KMS-11 (cell line): ENCODE measurements around the gene ASIC3.

ENCODE experiments used
- H2AFZ ChIP-seq: fragments of 200-600 bp; sonication (generic); 2 replicates; pipeline ENCODE4 v1.6.1; 2016; ENCODE audit warnings: antibody characterized with exemption, mixed run types, low read depth
- H3K27ac ChIP-seq: fragments of 200-600 bp; sonication (generic); 2 replicates; pipeline ENCODE4 v1.6.1; 2016; ENCODE audit warnings: mild to moderate bottlenecking, mixed run types
- H3K27me3 ChIP-seq: fragments of 200-600 bp; sonication (generic); 2 replicates; pipeline ENCODE4 v1.6.1; 2017; ENCODE audit warnings: mild to moderate bottlenecking, low read depth, mixed run types, moderate library complexity; ENCODE audit not compliant: insufficient read depth
- H3K36me3 ChIP-seq: fragments of 200-600 bp; sonication (generic); 2 replicates; pipeline ENCODE4 v1.6.1; 2017; ENCODE audit warnings: mild to moderate bottlenecking, mixed run types; ENCODE audit not compliant: insufficient read depth
- H3K4me1 ChIP-seq: fragments of 200-600 bp; sonication (generic); 2 replicates; pipeline ENCODE4 v1.6.1; 2016; ENCODE audit warnings: mild to moderate bottlenecking, low read depth, mixed run types; ENCODE audit not compliant: poor library complexity, severe bottlenecking
- H3K4me2 ChIP-seq: fragments of 200-600 bp; sonication (generic); 2 replicates; pipeline ENCODE4 v1.7.0; 2016; ENCODE audit warnings: mild to moderate bottlenecking, mixed run types
- H3K4me3 ChIP-seq: fragments of 200-600 bp; sonication (generic); IDR thresholded peaks from 2 replicates; pipeline ENCODE4 v1.6.1; 2017; ENCODE audit warnings: low read depth, low read length, mixed read lengths; ENCODE audit not compliant: insufficient read depth
- H3K79me2 ChIP-seq: fragments of 200-600 bp; sonication (generic); 2 replicates; pipeline ENCODE4 v1.6.1; 2016; ENCODE audit warnings: low read depth, mixed run types; ENCODE audit not compliant: insufficient read depth
- H3K9ac ChIP-seq: fragments of 200-600 bp; sonication (generic); 2 replicates; pipeline ENCODE4 v1.6.1; 2016; ENCODE audit warnings: mild to moderate bottlenecking, mixed run types
- H4K20me1 ChIP-seq: fragments of 200-600 bp; sonication (generic); 2 replicates; pipeline ENCODE4 v1.6.1; 2016; ENCODE audit warnings: mild to moderate bottlenecking, mixed run types; ENCODE audit not compliant: insufficient read depth
- TF ChIP-seq, protein P1 (sequence below): fragments of 200-600 bp; sonication (generic); conservative IDR thresholded peaks from 2 replicates; pipeline ENCODE4 v1.6.1; 2017; ENCODE audit warnings: low read depth, mild to moderate bottlenecking, antibody characterized with exemption, low read length, moderate library complexity, mixed read lengths

ASIC3 gene

DNA sequence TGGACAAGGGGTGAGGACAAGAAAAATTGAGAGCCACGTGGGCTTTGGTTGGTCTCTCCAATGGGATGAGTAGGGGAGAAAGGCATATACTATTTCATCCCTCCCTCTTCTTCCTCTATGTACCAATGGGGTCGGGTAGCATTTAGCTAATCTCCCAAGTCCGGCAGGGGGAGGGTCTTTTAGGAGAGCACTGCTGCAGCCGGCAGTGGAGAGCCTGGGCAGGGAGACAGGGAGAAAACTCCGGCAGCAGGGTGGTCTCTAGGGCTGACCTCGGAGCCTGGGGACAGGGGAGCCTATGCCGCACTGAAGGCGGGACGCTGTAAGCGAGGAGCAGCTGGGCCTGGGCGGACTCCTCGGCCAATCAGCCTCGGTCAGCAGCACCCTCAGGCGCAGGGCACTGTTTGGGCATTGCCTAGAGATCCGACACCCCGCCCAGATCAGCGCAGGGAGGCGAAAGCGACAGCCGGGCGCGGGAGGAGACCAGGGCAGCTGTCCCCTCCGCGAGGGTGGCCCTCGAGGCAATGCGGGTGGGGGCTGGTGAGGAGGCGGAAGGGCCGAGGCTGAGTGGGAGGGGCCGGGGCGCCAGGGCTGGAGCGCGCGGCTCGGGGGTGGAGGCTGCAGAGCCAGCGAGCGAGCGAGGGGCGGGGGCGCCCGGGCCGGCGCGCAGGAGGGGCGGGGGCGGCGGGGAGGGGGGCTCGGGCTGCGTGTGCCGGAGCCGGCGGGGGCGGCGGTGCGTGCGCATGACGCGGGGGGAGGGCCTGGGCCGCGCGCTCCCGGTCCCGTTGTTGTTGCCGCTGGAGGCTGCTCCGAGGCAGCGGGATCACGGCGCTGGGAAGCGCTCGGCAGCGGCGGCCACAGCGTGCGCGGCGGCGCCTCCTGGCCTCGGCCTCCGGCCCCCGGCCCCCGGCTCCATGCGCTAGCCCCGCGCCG is 37.6 kb downstream of the ASIC3 start, which contains the start of gene AGAP3:
Gene AGAP3 (plus strand): TSS at position 785 of the 930 bp plus-strand sequence. CDS start 267 bp downstream, outside the sequence.
- Histone ChIP-seq H3K4me1 (peaks cover 46% of the 10 kb centered on the region), H4K20me1 (no peaks in the 10 kb centered on the region; the same call in 1 of the 2 replicates), H3K4me3 (peak within 1 kb of the TSS; percentile 39), H3K9ac (peak within 1 kb of the TSS; percentile 89), H3K79me2 (peaks cover 52% of the 10 kb centered on the region), H3K4me2 (peak within 1 kb of the TSS; percentile 99), H3K36me3 (no peaks in the 10 kb centered on the region), H3K27ac (peak within 1 kb of the TSS; percentile 65), H2AFZ (peak within 1 kb of the TSS; percentile 81), H3K27me3 (no peaks in the 10 kb centered on the region)
- TF ChIP-seq, protein P1, sequence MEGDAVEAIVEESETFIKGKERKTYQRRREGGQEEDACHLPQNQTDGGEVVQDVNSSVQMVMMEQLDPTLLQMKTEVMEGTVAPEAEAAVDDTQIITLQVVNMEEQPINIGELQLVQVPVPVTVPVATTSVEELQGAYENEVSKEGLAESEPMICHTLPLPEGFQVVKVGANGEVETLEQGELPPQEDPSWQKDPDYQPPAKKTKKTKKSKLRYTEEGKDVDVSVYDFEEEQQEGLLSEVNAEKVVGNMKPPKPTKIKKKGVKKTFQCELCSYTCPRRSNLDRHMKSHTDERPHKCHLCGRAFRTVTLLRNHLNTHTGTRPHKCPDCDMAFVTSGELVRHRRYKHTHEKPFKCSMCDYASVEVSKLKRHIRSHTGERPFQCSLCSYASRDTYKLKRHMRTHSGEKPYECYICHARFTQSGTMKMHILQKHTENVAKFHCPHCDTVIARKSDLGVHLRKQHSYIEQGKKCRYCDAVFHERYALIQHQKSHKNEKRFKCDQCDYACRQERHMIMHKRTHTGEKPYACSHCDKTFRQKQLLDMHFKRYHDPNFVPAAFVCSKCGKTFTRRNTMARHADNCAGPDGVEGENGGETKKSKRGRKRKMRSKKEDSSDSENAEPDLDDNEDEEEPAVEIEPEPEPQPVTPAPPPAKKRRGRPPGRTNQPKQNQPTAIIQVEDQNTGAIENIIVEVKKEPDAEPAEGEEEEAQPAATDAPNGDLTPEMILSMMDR: no peak

DNA sequence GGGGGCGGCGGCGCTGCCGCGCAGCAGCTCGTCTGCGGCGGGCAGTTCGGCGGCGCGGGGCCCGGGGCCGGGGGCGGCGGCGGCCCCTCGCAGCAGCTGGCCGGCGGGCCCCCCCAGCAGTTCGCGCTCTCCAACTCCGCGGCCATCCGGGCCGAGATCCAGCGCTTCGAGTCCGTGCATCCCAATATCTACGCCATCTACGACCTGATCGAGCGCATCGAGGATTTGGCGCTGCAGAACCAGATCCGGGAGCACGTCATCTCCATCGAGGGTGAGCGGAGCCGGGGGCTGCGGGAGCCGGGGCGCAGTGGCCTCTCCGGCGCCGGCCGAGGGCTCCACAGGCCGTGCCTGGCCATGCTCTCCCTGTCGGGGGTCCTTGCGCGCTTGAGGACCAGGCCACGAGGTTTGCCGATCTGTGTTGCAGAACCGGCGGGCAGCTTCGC is 38.5 kb downstream of the ASIC3 start:
- Histone ChIP-seq H3K4me2 (peak overlapping the region; percentile 99), H3K9ac (peak overlapping the region; percentile 89), H3K27me3 (no peaks in the 10 kb centered on the region), H3K79me2 (peaks cover 60% of the 10 kb centered on the region), H3K4me1 (peaks cover 37% of the 10 kb centered on the region), H3K4me3 (peak overlapping the region; percentile 22), H3K27ac (peak overlapping the region; percentile 65), H3K36me3 (no peaks in the 10 kb centered on the region; the same call in 1 of the 2 replicates), H2AFZ (peak overlapping the region; percentile 75), H4K20me1 (peaks cover 3% of the 10 kb centered on the region; the same call in 1 of the 2 replicates)
- TF ChIP-seq, protein P1: no peak

DNA sequence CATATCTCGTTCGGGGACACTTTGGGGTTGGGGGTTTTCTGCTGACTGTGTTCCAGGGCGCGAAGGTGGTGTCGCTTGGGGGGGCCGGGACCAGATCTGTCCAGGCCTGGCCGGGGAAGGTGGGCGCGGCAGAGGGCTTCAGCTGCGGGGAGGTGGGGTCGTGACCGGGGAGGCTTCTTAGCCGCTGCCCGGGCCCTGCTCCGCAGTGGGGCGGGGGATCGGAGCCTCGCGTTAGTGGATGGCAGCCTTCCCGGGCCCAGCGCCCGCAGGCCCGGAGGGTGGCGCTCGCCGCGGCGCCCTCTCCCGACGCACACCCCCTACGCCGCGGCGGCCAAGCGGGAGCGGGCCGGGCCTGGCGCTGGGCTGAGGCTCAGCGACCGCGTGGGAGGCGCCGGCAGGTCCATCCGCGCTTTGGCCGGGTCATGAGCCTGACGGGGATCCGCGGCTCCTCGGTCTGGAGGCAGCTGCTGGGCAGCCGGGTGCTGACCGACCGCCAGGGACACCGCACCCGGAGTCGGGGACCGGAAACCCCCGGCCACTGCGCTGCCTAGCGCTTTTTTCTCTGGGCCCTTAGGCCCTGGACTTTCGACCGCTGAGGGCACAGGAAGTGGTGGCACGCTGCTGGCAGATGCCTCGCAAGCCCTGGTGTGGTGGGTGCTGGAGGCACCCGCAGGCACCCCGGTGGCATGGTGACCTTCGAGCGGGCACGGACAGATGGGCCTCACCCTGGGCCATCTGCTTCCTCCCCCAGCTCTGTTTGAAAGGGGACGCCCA is 39.1 kb downstream of the ASIC3 start:
- Histone ChIP-seq H3K4me2 (peak overlapping the region; percentile 99), H3K4me3 (peak overlapping the region; percentile 39), H3K27me3 (no peaks in the 10 kb centered on the region), H2AFZ (peak overlapping the region; percentile 75), H3K79me2 (peaks cover 62% of the 10 kb centered on the region), H3K4me1 (peaks cover 32% of the 10 kb centered on the region), H3K36me3 (no peaks in the 10 kb centered on the region; the same call in 1 of the 2 replicates), H4K20me1 (peaks cover 3% of the 10 kb centered on the region; the same call in 1 of the 2 replicates), H3K9ac (peak overlapping the region; percentile 89), H3K27ac (peak overlapping the region; percentile 65)
- TF ChIP-seq, protein P1: no peak; the same call in none of the 2 replicates
